IMR-90 (cell line): ENCODE results near the gene ZNF43. TPM values are rescaled to one million over a fixed set of nuclear protein-coding genes. Genes with fewer than 3 reads are reported as not detected.
"Not testable (repeated sequence)": the region's sequence is repeated elsewhere in the genome, so short reads cannot be mapped to it uniquely, and the experiment has no call there.

ENCODE experiments used
- ATAC-seq: fragments of 200-7000 bp; cut with Tn5 transposase; 2 replicates; pipeline ENCODE4 v1.9.1; 2020; ENCODE audit warnings: low read depth, mild to moderate bottlenecking, moderate library complexity
- BruUV-seq: library from RNA; stranded (reverse); fragments of 400-500 nt; replicated peaks from 2 replicates; lab custom pipeline; 2021; lab: Mats Ljungman, UMichigan
- CTCF ChIA-PET: fragments of 300-600 bp; formaldehyde crosslinking; extraction: SDS; loops from one replicate; lab custom pipeline; 2021; ENCODE audit warnings: antibody characterized with exemption; lab: Yijun Ruan, JAX
- POLR2A ChIA-PET: fragments of 300-600 bp; sonication (Branson Sonifier 250); formaldehyde crosslinking; loops from one replicate; lab custom pipeline; 2022; ENCODE audit warnings: antibody characterized with exemption; ENCODE audit not compliant: unreplicated experiment; lab: Charles Lee
- DNase-seq: peaks from one replicate; pipeline ENCODE4 v3.0.0; 2013
- H2AFZ ChIP-seq: replicated peaks from 2 replicates; pipeline ENCODE3; 2013; ENCODE audit warnings: low read length, mild to moderate bottlenecking; ENCODE audit not compliant: poor library complexity
- H2AK5ac ChIP-seq: 2 replicates; pipeline ENCODE4 v1.6.1; 2013; ENCODE audit warnings: low read depth, low read length, inconsistent platforms
- H2AK9ac ChIP-seq: replicated peaks from 2 replicates; pipeline ENCODE3; 2013; ENCODE audit warnings: mild to moderate bottlenecking, low read depth, low read length, moderate library complexity; ENCODE audit not compliant: poor library complexity
- H2BK120ac ChIP-seq: 2 replicates; pipeline ENCODE4 v1.6.1; 2013; ENCODE audit warnings: low read depth, low read length, inconsistent platforms
- H2BK15ac ChIP-seq: 3 replicates; pipeline ENCODE4 v1.6.1; 2013; ENCODE audit warnings: low read depth, low read length, inconsistent platforms
- H2BK20ac ChIP-seq: 2 replicates; pipeline ENCODE4 v1.6.1; 2013; ENCODE audit warnings: low read depth, mild to moderate bottlenecking, inconsistent platforms, low read length, moderate library complexity
- H2BK5ac ChIP-seq: 2 replicates; pipeline ENCODE4 v1.6.1; 2013; ENCODE audit warnings: mild to moderate bottlenecking, low read depth, low read length, inconsistent platforms; ENCODE audit not compliant: poor library complexity, severe bottlenecking
- H3K14ac ChIP-seq: replicated peaks from 2 replicates; pipeline ENCODE4 v1.6.1; 2013; ENCODE audit warnings: low read depth, low read length, inconsistent platforms
- H3K18ac ChIP-seq: 2 replicates; pipeline ENCODE4 v1.6.1; 2013; ENCODE audit warnings: low read depth, low read length, control low read depth
- H3K23ac ChIP-seq: 2 replicates; pipeline ENCODE4 v1.6.1; 2013; ENCODE audit warnings: low read depth, low read length, inconsistent platforms
- H3K27ac ChIP-seq: 2 replicates; pipeline ENCODE4 v1.5.1; 2013; ENCODE audit warnings: mild to moderate bottlenecking, control low read depth, low read length; ENCODE audit not compliant: insufficient read depth
- H3K27me3 ChIP-seq: 2 replicates; pipeline ENCODE4 v1.6.1; 2013; ENCODE audit warnings: low read length; ENCODE audit not compliant: control insufficient read depth, insufficient read depth
- H3K36me3 ChIP-seq: 2 replicates; pipeline ENCODE4 v1.6.1; 2013; ENCODE audit warnings: low read length, mixed read lengths; ENCODE audit not compliant: control insufficient read depth, insufficient read depth
- H3K4ac ChIP-seq: 2 replicates; pipeline ENCODE4 v1.6.1; 2013; ENCODE audit warnings: low read depth, low read length, inconsistent platforms
- H3K4me1 ChIP-seq: 2 replicates; pipeline ENCODE4 v1.6.1; 2013; ENCODE audit warnings: low read length, mixed read lengths; ENCODE audit not compliant: control insufficient read depth, insufficient read depth
- H3K4me2 ChIP-seq: 2 replicates; pipeline ENCODE4 v1.6.1; 2013; ENCODE audit warnings: low read depth, mild to moderate bottlenecking, control low read depth, low read length, moderate library complexity
- H3K4me3 ChIP-seq: 2 replicates; pipeline ENCODE4 v1.5.1; 2013; ENCODE audit warnings: low read depth, mild to moderate bottlenecking, control low read depth, low read length, moderate library complexity; ENCODE audit not compliant: insufficient read depth
- H3K56ac ChIP-seq: 2 replicates; pipeline ENCODE4 v1.6.1; 2013; ENCODE audit warnings: low read length, inconsistent platforms; ENCODE audit not compliant: insufficient read depth; ENCODE audit errors: extremely low read depth
- H3K79me1 ChIP-seq, 2 experiments: 2 replicates each; pipeline ENCODE4 v1.6.1; 2013; ENCODE audit warnings: low read length in 2 of 2, inconsistent platforms in 1 of 2, low read depth in 1 of 2
- H3K9ac ChIP-seq: 2 replicates; pipeline ENCODE4 v1.6.1; 2013; ENCODE audit warnings: low read depth, low read length, control low read depth
- H3K9me1 ChIP-seq: 2 replicates; pipeline ENCODE4 v1.6.1; 2013; ENCODE audit warnings: low read length, inconsistent platforms; ENCODE audit not compliant: insufficient read depth
- H3K9me3 ChIP-seq: 2 replicates; pipeline ENCODE4 v1.6.1; 2013; ENCODE audit warnings: low read length; ENCODE audit not compliant: control insufficient read depth, insufficient read depth
- H4K20me1 ChIP-seq: 2 replicates; pipeline ENCODE4 v1.6.1; 2013; ENCODE audit warnings: low read length, inconsistent platforms; ENCODE audit not compliant: insufficient read depth
- H4K5ac ChIP-seq: 2 replicates; pipeline ENCODE4 v1.6.1; 2013; ENCODE audit warnings: mild to moderate bottlenecking, low read depth, low read length, control low read depth
- H4K8ac ChIP-seq, 2 experiments: 2 replicates each; pipeline ENCODE4 v1.6.1; 2013; ENCODE audit warnings: low read depth in 2 of 2, low read length in 2 of 2, control low read depth in 1 of 2, inconsistent platforms in 1 of 2
- H4K91ac ChIP-seq: 2 replicates; pipeline ENCODE4 v1.6.1; 2013; ENCODE audit warnings: low read depth, low read length, inconsistent platforms; ENCODE audit not compliant: insufficient read depth
- MAZ ChIP-seq: IDR thresholded peaks from 2 replicates; pipeline ENCODE4 v1.6.1; 2012; ENCODE audit warnings: low read depth, mild to moderate bottlenecking, low read length, improper control_type of control experiment, moderate library complexity, borderline replicate concordance
- MXI1 ChIP-seq: IDR thresholded peaks from 2 replicates; pipeline ENCODE4 v1.6.1; 2012; ENCODE audit warnings: low read depth, mild to moderate bottlenecking, low read length, moderate library complexity, borderline replicate concordance
- POLR2A ChIP-seq: IDR thresholded peaks from 2 replicates; pipeline ENCODE4 v1.6.1; 2012; ENCODE audit warnings: mild to moderate bottlenecking, low read depth, low read length
- WGBS, 2 experiments: methylation state at CpG; one replicate each; pipeline versions ENCODE4 v1.1.5 to v1.1.7; 2013; ENCODE audit warnings: missing lambda C conversion rate in 2 of 2; ENCODE audit not compliant: insufficient read length in 1 of 2; ENCODE audit errors: extremely low coverage in 2 of 2; 5-methylcytosine and 5-hydroxymethylcytosine counted together
- dilution Hi-C: fragments of 300-500 bp; cut with HindIII; formaldehyde crosslinking; loops from one replicate; pipeline ENCODE4 v1.14.3; 2018; ENCODE audit warnings: low sequenced_read_pairs; ENCODE audit not compliant: unreplicated experiment
- in situ Hi-C: fragments of 300-500 bp; cut with MboI; formaldehyde crosslinking; loops from 3 replicates; pipeline ENCODE4 v1.14.3; 2019; ENCODE audit warnings: low sequenced_read_pairs, inconsistent platforms, mixed read lengths
- intact Hi-C: fragments of 100-400 bp; cut with micrococcal nuclease; formaldehyde crosslinking; loops from 2 replicates; pipeline ENCODE4 v1.10.0; 2022
- polyA plus RNA-seq, 3 experiments: library from polyadenylated mRNA; depleted of rRNA; stranded (reverse); fragments of >200 nt; gene quantifications; 2 replicates each; pipeline ENCODE4 v1.2.3, GENCODE V29; 2012; ENCODE audit warnings: low replicate concordance in 1 of 3
- total RNA-seq: library from RNA; depleted of rRNA; stranded (reverse); fragments of >200 nt; gene quantifications from 2 replicates; pipeline ENCODE4 v1.2.3, GENCODE V29; 2012

The ZNF43 gene
- total and polyA plus RNA-seq, 2 of the 4 experiments (the other 2 are of a cell fraction): 2.9 to 8.8 TPM

GRCh38 chr19:21767065-21767800 lies 68.7 kb downstream of the ZNF43 start, which contains the start of gene ZNF100:
Gene ZNF100, minus strand, starts transcription at chr19:21767579. Its CDS starts 150 bp downstream, at chr19:21767429.
- Histone ChIP-seq H2BK5ac (peak within 1 kb of the TSS; percentile 22), H3K9me1 (no peaks in the 10 kb centered on the region), H3K9ac (peak within 1 kb of the TSS; percentile 92), H2AK5ac (no peak within 1 kb of the TSS), H3K4me3 (peak within 1 kb of the TSS; percentile 94), H4K8ac (peak within 1 kb of the TSS; percentile 40 to 53), H3K18ac (peak within 1 kb of the TSS; percentile 25; the same call in 1 of the 2 replicates), H3K56ac (peak within 1 kb of the TSS; percentile 57), H3K9me3 (no peaks in the 10 kb centered on the region), H3K4me1 (no peaks in the 10 kb centered on the region), H3K27ac (peak within 1 kb of the TSS; percentile 73), H4K5ac (peak within 1 kb of the TSS; percentile 75; the same call in 1 of the 2 replicates), H3K27me3 (no peaks in the 10 kb centered on the region), H3K4ac (peak within 1 kb of the TSS; percentile 75), H2AK9ac (peak within 1 kb of the TSS; percentile 60), H3K14ac (peak within 1 kb of the TSS; percentile 75; the same call in 1 of the 2 replicates), H3K36me3 (peaks cover 13% of the 10 kb centered on the region), H3K4me2 (peak within 1 kb of the TSS; percentile 79), H3K79me1 (peaks cover 0 to 4% of the 10 kb centered on the region in 2 experiments; a peak in 1 of 4 replicates), H3K23ac (0 out of 2 replicates have a peak within 1 kb of the TSS, but pooled peaks have one; percentile 40), H2BK120ac (no peak within 1 kb of the TSS), H2AFZ (peak within 1 kb of the TSS; percentile 97), H2BK20ac (no peak within 1 kb of the TSS), H4K91ac (peak within 1 kb of the TSS; percentile 8; the same call in 1 of the 2 replicates), H2BK15ac (no peak within 1 kb of the TSS), H4K20me1 (no peaks in the 10 kb centered on the region)
- TF ChIP-seq POLR2A (peak; percentile 70; the same call in 1 of the 2 replicates), MAZ (no peak), MXI1 (0 out of 2 replicates have a peak, but pooled peaks have one; percentile 49)
- in situ Hi-C loops: no loop called here
- 0% methylated on average over 17 of the region's 35 CpGs; no CpG with 5 or more reads in 1 of the 2 experiments for WGBS, 2 experiments
- intact Hi-C loops: loop anchor here (5.0 kb wide), 1 partner anchor 70 kb away; the partner anchor contains the start of gene ZNF43
- TSS peak; percentile 39 for BruUV-seq
- peak; percentile 99 for ATAC-seq
- CTCF ChIA-PET: interaction anchor here (1.6 kb wide), 1 partner anchor 11 kb away, joined by 5 read pairs; no protein-coding TSS in a partner anchor
- DNase-seq: peak; percentile 90
- POLR2A ChIA-PET: interaction anchor here (0.5 to 0.6 kb wide), 2 partner anchors 18 to 198 kb away, joined by 3 to 4 read pairs; no protein-coding TSS in a partner anchor
- dilution Hi-C loops: no loop called here

GRCh38 chr19:21766705-21767064 lies 69.3 kb downstream of the ZNF43 start:
- H3K4ac ChIP-seq, H3K9me1 ChIP-seq, H3K79me1 ChIP-seq, dilution Hi-C loops, H3K4me1 ChIP-seq, H4K91ac ChIP-seq, DNase-seq, BruUV-seq, H3K23ac ChIP-seq, POLR2A ChIA-PET, H4K5ac ChIP-seq, H3K27me3 ChIP-seq, H3K18ac ChIP-seq, H2BK120ac ChIP-seq, H3K9me3 ChIP-seq, H2AK9ac ChIP-seq, H3K56ac ChIP-seq, in situ Hi-C loops, H2BK15ac ChIP-seq, H4K20me1 ChIP-seq, H2BK5ac ChIP-seq, H2AK5ac ChIP-seq, H2BK20ac ChIP-seq, H3K14ac ChIP-seq: not testable (repeated sequence)
- Histone ChIP-seq H2AFZ (peak overlapping the region; percentile 97), H3K4me3 (peak overlapping the region; percentile 94), H3K27ac (peak overlapping the region; percentile 73), H3K9ac (peak overlapping the region; percentile 92), H3K36me3 (peaks cover 18% of the 10 kb centered on the region), H3K4me2 (peak overlapping the region; percentile 51), H4K8ac (peak overlapping the region; percentile 40 to 53; a peak in 3 of 4 replicates)
- intact Hi-C loops: loop anchor here (5.0 kb wide), 1 partner anchor 71 kb away; the partner anchor contains the start of gene ZNF43
- CTCF ChIA-PET: interaction anchor here (1.6 kb wide), 1 partner anchor 10 kb away, joined by 5 read pairs; no protein-coding TSS in a partner anchor
- no CpG with 5 or more reads among the region's 19 CpGs for WGBS, 2 experiments
- ATAC-seq: peak; percentile 31
